CD1c-positive myeloid dendritic cell (primary cell): ENCODE measurements around the gene LRP8.
A peak's percentile ranks its signal among the peaks of the same experiment; 100 is the strongest.
"Not testable (repeated sequence)": the region's sequence is repeated elsewhere in the genome, so short reads cannot be mapped to it uniquely, and the experiment has no call there.

ENCODE experiments used
- DNase-seq: peaks from one replicate; pipeline ENCODE4 v3.0.0-alpha.2; 2016; ENCODE audit errors: extremely low spot score

Gene LRP8

GRCh38 chr1:53284224-53285020, 43.4 kb downstream of the LRP8 start:
- no peak for DNase-seq

GRCh38 chr1:53283156-53283555, 44.7 kb downstream of the LRP8 start:
- DNase-seq: not testable (repeated sequence)

GRCh38 chr1:53281133-53281532, 46.7 kb downstream of the LRP8 start:
- DNase-seq: no peak

GRCh38 chr1:53280496-53280895, 47.4 kb downstream of the LRP8 start:
- no peak for DNase-seq

- DNase-seq: no peak
Observed at GRCh38 chr1:53279296-53280200, 48.3 kb downstream of the LRP8 start.

GRCh38 chr1:53278298-53278725, 49.6 kb downstream of the LRP8 start:
- DNase-seq: peak; percentile 65

GRCh38 chr1:53277326-53277725, 50.5 kb downstream of the LRP8 start:
- no peak for DNase-seq

- no peak for DNase-seq
Observed at GRCh38 chr1:53276902-53277281, 51.0 kb downstream of the LRP8 start.

- DNase-seq: no peak
Observed at GRCh38 chr1:53276153-53276901, 51.5 kb downstream of the LRP8 start.

GRCh38 chr1:53275566-53275965, 52.3 kb downstream of the LRP8 start:
- no peak for DNase-seq

- no peak for DNase-seq
Observed at GRCh38 chr1:53274541-53275185, 53.2 kb downstream of the LRP8 start.

- DNase-seq: no peak
Observed at GRCh38 chr1:53274026-53274425, 53.8 kb downstream of the LRP8 start.

- no peak for DNase-seq
Observed at GRCh38 chr1:53273526-53273925, 54.3 kb downstream of the LRP8 start.

GRCh38 chr1:53272349-53272748, 55.5 kb downstream of the LRP8 start:
- no peak for DNase-seq

- no peak for DNase-seq
Observed at GRCh38 chr1:53271446-53272090, 56.3 kb downstream of the LRP8 start.

GRCh38 chr1:53270873-53271272, 57.0 kb downstream of the LRP8 start:
- no peak for DNase-seq

GRCh38 chr1:53270107-53270506, 57.8 kb downstream of the LRP8 start:
- DNase-seq: no peak

- no peak for DNase-seq
Observed at GRCh38 chr1:53267761-53268160, 60.1 kb downstream of the LRP8 start.

- no peak for DNase-seq
Observed at GRCh38 chr1:53266038-53266437, 61.8 kb downstream of the LRP8 start.

- DNase-seq: no peak
Observed at GRCh38 chr1:53265581-53265980, 62.3 kb downstream of the LRP8 start.

- no peak for DNase-seq
Observed at GRCh38 chr1:53264048-53264447, 63.8 kb downstream of the LRP8 start.
